Measurements from ENCODE around the gene EEF2K. TPM values are rescaled to one million over a fixed set of nuclear protein-coding genes. Genes with fewer than 3 reads are reported as not detected.
A peak's percentile ranks its signal among the peaks of the same experiment; 100 is the strongest.

Gene EEF2K
- total RNA-seq, 1 experiment from 2014 or later: 31.0 TPM

DNA sequence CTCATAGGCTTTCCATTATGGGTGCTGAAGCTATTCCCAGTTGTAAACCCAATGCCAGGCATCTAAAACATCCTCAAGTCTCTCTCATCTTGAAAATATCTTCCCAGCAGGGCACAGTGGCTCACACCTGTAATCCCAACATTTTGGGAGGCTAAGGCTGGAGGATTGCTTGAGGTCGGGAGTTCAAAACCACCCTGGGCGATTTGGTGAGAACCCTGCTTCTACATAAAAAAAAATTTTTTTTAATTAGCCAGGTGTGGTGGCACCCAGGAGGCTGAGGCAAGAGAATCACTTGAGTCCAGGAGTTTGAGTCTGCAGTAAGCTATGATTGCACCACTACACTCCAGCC, 13.0 kb upstream of the EEF2K start (continued):
- TF ChIP-seq MAX (IDR thresholded peaks at IDR 0.05): no peak
- no peak for TF ChIP-seq POLR2A (IDR thresholded peaks at IDR 0.05; ENCODE audit: borderline replicate concordance, extremely low read depth, insufficient read depth, insufficient read length)
- TF ChIP-seq ZNF274 (IDR thresholded peaks at IDR 0.05; ENCODE audit: low read depth, low read length): no peak
- TF ChIP-seq SRF (IDR thresholded peaks at IDR 0.05; ENCODE audit: low read depth): no peak

- Histone ChIP-seq H3K79me2 (ENCODE audit: insufficient read depth, low read length) (no peaks in the 10 kb centered on the region), H3K9me3 (ENCODE audit: control insufficient read depth in 1 of 2, insufficient read depth in 1 of 2, low read depth in 1 of 2, low read length in 2 of 2) (no peaks in the 10 kb centered on the region), H3K4me3 (replicated peaks in 1 of 2; ENCODE audit: low read depth in 1 of 2, low read length in 2 of 2) (no peak overlapping the region), H2AFZ (ENCODE audit: low read depth, low read length, poor library complexity, severe bottlenecking) (no peak overlapping the region), H3K27me3 (ENCODE audit: insufficient read depth, low read length) (no peaks in the 10 kb centered on the region), H3K27ac (ENCODE audit: low read depth, low read length) (no peak overlapping the region), H3K9ac (ENCODE audit: low read length) (no peak overlapping the region), H3K36me3 (ENCODE audit: control insufficient read depth in 1 of 2, insufficient read depth in 2 of 2, low read length in 2 of 2) (no peaks in the 10 kb centered on the region), H3K4me1 (ENCODE audit: control insufficient read depth in 1 of 2, insufficient read depth in 2 of 2, low read length in 2 of 2) (peaks cover 20 to 48% of the 10 kb centered on the region in 2 experiments), H3K9me2 (ENCODE audit: insufficient read depth) (no peaks in the 10 kb centered on the region), H4K20me1 (ENCODE audit: insufficient read depth) (no peaks in the 10 kb centered on the region), H3K4me2 (ENCODE audit: low read length) (peak overlapping the region; percentile 97)
- TF ChIP-seq ELF1 (IDR thresholded peaks at IDR 0.05; ENCODE audit: borderline replicate concordance, low read depth) (no peak), SIN3A (IDR thresholded peaks at IDR 0.05; ENCODE audit: low read depth) (no peak), CBX3 (IDR thresholded peaks at IDR 0.05; ENCODE audit: low read depth) (no peak), EZH2 (IDR thresholded peaks at IDR 0.05) (no peak), JUND (IDR thresholded peaks at IDR 0.05) (no peak), CEBPB (IDR thresholded peaks at IDR 0.05; ENCODE audit: low read depth) (no peak), ZBTB33 (IDR thresholded peaks at IDR 0.05; ENCODE audit: extremely low read depth, insufficient replicate concordance, low read length) (no peak), EZH2phosphoT487 (IDR thresholded peaks at IDR 0.05; ENCODE audit: borderline replicate concordance) (no peak), ZNF274 (IDR thresholded peaks at IDR 0.05; ENCODE audit: low read depth, low read length) (no peak), FOSL1 (IDR thresholded peaks at IDR 0.05; ENCODE audit: low read depth) (no peak), ATF3 (IDR thresholded peaks at IDR 0.05) (no peak), SP1 (IDR thresholded peaks at IDR 0.05; ENCODE audit: low read depth) (no peak), TCF7L2 (IDR thresholded peaks at IDR 0.05; ENCODE audit: borderline replicate concordance, extremely low read depth, insufficient read depth, insufficient read length) (no peak)
- TF ChIP-seq, protein P1, sequence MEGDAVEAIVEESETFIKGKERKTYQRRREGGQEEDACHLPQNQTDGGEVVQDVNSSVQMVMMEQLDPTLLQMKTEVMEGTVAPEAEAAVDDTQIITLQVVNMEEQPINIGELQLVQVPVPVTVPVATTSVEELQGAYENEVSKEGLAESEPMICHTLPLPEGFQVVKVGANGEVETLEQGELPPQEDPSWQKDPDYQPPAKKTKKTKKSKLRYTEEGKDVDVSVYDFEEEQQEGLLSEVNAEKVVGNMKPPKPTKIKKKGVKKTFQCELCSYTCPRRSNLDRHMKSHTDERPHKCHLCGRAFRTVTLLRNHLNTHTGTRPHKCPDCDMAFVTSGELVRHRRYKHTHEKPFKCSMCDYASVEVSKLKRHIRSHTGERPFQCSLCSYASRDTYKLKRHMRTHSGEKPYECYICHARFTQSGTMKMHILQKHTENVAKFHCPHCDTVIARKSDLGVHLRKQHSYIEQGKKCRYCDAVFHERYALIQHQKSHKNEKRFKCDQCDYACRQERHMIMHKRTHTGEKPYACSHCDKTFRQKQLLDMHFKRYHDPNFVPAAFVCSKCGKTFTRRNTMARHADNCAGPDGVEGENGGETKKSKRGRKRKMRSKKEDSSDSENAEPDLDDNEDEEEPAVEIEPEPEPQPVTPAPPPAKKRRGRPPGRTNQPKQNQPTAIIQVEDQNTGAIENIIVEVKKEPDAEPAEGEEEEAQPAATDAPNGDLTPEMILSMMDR (IDR thresholded peaks at IDR 0.05 in 2 of 3, conservative IDR thresholded peaks at IDR 0.05 in 1 of 3; ENCODE audit: borderline replicate concordance in 1 of 3, insufficient read depth in 1 of 3, low read depth in 2 of 3, low read length in 2 of 3): no peak
- DNase-seq (ENCODE audit: low read depth, low spot score) (no peak), ATAC-seq (no peak)
- POLR2A ChIA-PET: no interaction called here
- BruUV-seq (replicated peaks): no TSS peak
- RAD21 ChIA-PET (ENCODE audit: low non-redundant PET in 1 of 2, low total read pairs in 2 of 2, uncharacterized antibody in 2 of 2, unreplicated experiment in 2 of 2): no interaction called here
- intact Hi-C loops (cut with micrococcal nuclease): loop anchor here (1.0 kb wide), 1 partner anchor 102 kb away; the partner anchor contains the start of gene POLR3E
- CTCF ChIA-PET: no interaction called here
Measured at GRCh38 chr16:22194707-22195444, 11.2 kb upstream of the EEF2K start.
